ENCODE data around the gene SPG7. TPM values are rescaled to one million over a fixed set of nuclear protein-coding genes. Genes with fewer than 3 reads are reported as not detected.

SPG7 gene
- total and polyA plus RNA-seq, 9 of the 15 experiments (the other 6 are each of a cell fraction or from before 2014, with no cell fraction given): 5.8 to 89.1 (median 49.4) TPM

DNA sequence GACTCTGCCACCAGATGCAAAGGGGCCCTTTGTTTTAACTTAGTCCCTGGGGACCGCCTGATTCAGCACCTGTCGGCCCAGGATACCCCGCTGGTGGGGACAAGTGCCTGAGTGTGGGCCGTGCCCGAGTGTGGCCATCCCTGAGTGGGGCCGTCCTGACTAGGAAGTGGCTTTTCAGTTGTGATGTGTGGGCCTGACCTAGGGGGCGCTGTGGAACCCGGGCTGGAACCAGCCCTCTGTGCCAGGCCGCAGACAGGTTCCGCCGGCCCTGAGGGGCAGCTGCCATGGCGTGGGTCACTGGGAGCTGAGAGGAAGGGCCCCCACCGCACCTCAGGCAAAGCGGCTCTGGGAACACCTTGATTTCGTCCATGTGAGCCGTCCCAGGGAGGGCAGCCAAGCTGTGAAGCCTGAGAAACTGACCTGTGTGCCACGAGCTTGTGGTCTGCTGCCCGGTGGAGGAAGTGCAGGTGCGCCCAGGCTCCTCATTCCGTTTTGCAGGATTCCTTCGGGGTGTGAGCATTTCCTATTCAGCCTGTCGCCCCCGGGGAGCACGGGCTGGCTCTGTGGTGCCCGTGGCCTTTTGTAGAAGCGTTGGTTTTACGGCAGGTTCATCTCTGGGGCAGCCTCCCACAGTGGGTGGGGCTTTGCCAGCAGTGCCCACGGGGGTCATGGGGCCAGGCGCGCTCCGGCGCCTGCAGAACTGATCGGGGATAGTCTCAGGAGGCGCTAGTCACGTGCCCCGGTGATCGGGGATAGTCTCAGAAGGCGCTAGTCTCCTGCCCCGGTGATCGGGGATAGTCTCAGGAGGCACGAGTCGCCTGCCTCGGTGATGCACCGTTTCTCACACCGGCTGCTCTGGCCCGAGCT lies 57.5 kb downstream of the SPG7 start (continued):
- 0 out of 2 replicates have a peak, but pooled peaks have one; percentile 30 for TF ChIP-seq GABPB1 (CRISPR knock-in tag; IDR thresholded peaks at IDR 0.05)
- TF ChIP-seq ILF3 (IDR thresholded peaks at IDR 0.05; ENCODE audit: borderline replicate concordance): peak; percentile 22; the same call in 1 of the 2 replicates
- peak in 1 of 2 experiments; percentile 22; a peak in 1 of 4 replicates for TF ChIP-seq FOXA3 (CRISPR knock-in tag; conservative IDR thresholded peaks at IDR 0.05 in 1 of 2, IDR thresholded peaks at IDR 0.05 in 1 of 2)
- TF ChIP-seq TOE1 (IDR thresholded peaks at IDR 0.05; ENCODE audit: borderline replicate concordance): peak; percentile 88
- TF ChIP-seq TOE1 (CRISPR knock-in tag; IDR thresholded peaks at IDR 0.05; ENCODE audit: borderline replicate concordance, low read depth): no peak
- peak; percentile 34; the same call in 1 of the 2 replicates for TF ChIP-seq XRCC5 (IDR thresholded peaks at IDR 0.05; ENCODE audit: low read depth, low read length)
- TF ChIP-seq SRSF3 (IDR thresholded peaks at IDR 0.05; ENCODE audit: insufficient read depth, low read length): no peak
